OCI-LY3 (cell line): ENCODE measurements around the gene CTAGE1.

Source experiments
- H2AFZ ChIP-seq: fragments of 200-600, 300-600 bp; shearing (Covaris generic); 2 replicates; pipeline ENCODE4 v1.6.0; 2014; ENCODE audit warnings: antibody characterized with exemption, low read depth, low read length
- H3K27ac ChIP-seq: fragments of 200-600, 300-600 bp; sonication (generic); 2 replicates; pipeline ENCODE4 v1.5.1; 2014; ENCODE audit warnings: mild to moderate bottlenecking, low read length, moderate library complexity, mixed read lengths
- H3K27me3 ChIP-seq: fragments of 200-600, 300-600 bp; sonication (generic); 2 replicates; pipeline ENCODE4 v1.6.1; 2014; ENCODE audit warnings: low read depth, low read length, mixed read lengths
- H3K36me3 ChIP-seq: fragments of 200-600, 300-600 bp; sonication (generic); replicated peaks from 2 replicates; pipeline ENCODE3; 2014; ENCODE audit warnings: low read depth, low read length, mixed read lengths
- H3K4me1 ChIP-seq: fragments of 300-600, 200-600 bp; sonication (generic); 2 replicates; pipeline ENCODE4 v1.6.1; 2014; ENCODE audit warnings: low read length, mixed read lengths
- H3K4me2 ChIP-seq: fragments of 200-600, 300-600 bp; sonication (generic); 2 replicates; pipeline ENCODE4 v1.6.1; 2014; ENCODE audit warnings: low read length, mixed read lengths
- H3K4me3 ChIP-seq: fragments of 300-600, 200-600 bp; sonication (generic); 2 replicates; pipeline ENCODE4 v1.5.1; 2014; ENCODE audit warnings: antibody characterized with exemption, mild to moderate bottlenecking, low read length, moderate library complexity
- H3K79me2 ChIP-seq: fragments of 300-600, 200-600 bp; shearing (Covaris generic); 2 replicates; pipeline ENCODE4 v1.6.1; 2014; ENCODE audit warnings: mild to moderate bottlenecking, low read length, mixed read lengths
- H3K9ac ChIP-seq: fragments of 300-600, 200-600 bp; shearing (Covaris generic); 2 replicates; pipeline ENCODE4 v1.6.0; 2014; ENCODE audit warnings: mild to moderate bottlenecking, low read length, moderate library complexity
- H3K9me3 ChIP-seq: fragments of 200-600, 300-600 bp; shearing (Covaris generic); 2 replicates; pipeline ENCODE4 v1.6.1; 2014; ENCODE audit warnings: low read length, mixed read lengths; ENCODE audit not compliant: insufficient read depth
- H4K20me1 ChIP-seq: fragments of 200-600, 300-600 bp; sonication (generic); 2 replicates; pipeline ENCODE4 v1.6.1; 2016; ENCODE audit warnings: low read length, mixed read lengths; ENCODE audit not compliant: insufficient read depth
- CTCF ChIP-seq: fragments of 200-600, 300-600 bp; sonication (generic); IDR thresholded peaks from 2 replicates; pipeline ENCODE4 v1.5.1; 2014; ENCODE audit warnings: antibody characterized with exemption, low read length, low read depth
- EZH2phosphoT487 ChIP-seq: fragments of 200-600 bp; shearing (Covaris generic); IDR thresholded peaks from 2 replicates; pipeline ENCODE4 v1.6.1; 2018; ENCODE audit warnings: antibody characterized with exemption, mixed run types, low read depth

CTAGE1 gene, protein sequence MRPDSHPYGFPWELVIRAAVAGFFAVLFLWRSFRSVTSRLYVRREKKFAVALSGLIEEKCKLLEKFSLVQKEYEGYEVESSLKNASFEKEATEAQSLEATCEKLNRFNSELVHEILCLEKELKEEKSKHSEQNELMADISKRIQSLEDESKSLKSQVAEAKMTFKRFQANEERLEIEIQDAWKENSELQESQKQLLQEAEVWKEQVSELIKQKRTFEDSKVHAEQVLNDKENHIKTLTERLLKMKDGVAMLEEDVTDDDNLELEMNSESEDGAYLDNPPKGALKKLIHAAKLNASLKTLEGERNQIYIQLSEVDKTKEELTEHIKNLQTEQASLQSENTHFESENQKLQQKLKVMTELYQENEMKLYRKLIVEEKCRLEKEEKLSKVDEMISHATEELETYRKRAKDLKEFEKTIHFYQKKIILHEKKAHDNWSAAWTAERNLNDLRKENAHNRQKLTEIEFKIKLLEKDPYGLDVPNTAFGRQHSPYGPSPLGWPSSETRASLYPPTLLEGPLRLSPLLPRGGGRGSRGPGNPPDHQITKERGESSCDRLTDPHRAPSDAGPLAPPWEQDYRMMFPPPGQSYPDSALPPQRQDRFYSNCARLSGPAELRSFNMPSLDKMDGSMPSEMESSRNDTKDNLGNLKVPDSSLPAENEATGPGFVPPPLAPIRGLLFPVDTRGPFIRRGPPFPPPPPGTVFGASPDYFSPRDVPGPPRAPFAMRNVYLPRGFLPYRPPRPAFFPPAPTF

DNA sequence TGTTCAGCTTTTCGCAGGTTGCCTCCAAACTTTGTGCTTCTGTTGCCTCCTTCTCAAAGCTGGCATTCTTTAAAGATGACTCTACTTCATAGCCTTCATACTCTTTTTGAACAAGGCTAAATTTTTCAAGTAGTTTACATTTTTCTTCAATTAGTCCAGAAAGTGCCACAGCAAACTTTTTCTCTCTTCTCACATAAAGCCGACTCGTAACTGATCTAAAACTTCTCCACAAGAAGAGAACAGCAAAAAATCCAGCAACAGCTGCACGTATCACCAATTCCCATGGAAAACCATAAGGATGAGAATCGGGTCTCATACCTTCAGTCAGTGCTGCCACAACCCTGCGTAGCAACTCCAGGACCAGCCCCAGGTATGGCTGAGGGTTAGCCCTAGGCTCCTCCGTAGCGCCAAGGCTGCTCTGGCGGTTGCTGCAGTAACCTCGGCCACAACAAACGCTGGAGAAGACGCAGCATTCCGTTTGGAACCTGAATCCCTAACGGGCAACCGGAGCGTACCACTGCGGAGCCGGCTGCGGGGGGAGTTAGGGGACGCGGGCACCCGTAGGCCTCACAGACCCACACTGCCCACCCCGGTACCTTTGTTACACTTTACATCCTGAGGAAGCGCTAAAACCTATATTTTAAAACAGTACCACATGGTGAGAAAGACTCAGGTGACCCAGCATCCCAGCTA, at the start of gene CTAGE1:
CTAGE1 (minus strand) TSS at position 420 of the 693 bp plus-strand sequence; CDS start at position 316, 104 bp downstream.
- no peak within 1 kb of the TSS for H3K27ac ChIP-seq
- TF ChIP-seq CTCF: no peak
- TF ChIP-seq EZH2phosphoT487: no peak
- H4K20me1 ChIP-seq: no peaks in the 10 kb centered on the region

GRCh38 chr18:22466608-22467395, 49.1 kb upstream of the CTAGE1 start:
- Histone ChIP-seq H3K9me3 (no peaks in the 10 kb centered on the region), H4K20me1 (no peaks in the 10 kb centered on the region), H3K27me3 (0 out of 2 replicates have a peak, but pooled peaks cover 5% of the 10 kb centered on the region), H3K27ac (no peak overlapping the region), H2AFZ (no peak overlapping the region), H3K4me3 (no peak overlapping the region), H3K79me2 (no peaks in the 10 kb centered on the region), H3K4me2 (no peak overlapping the region), H3K36me3 (no peaks in the 10 kb centered on the region), H3K4me1 (no peaks in the 10 kb centered on the region), H3K9ac (no peak overlapping the region)
- TF ChIP-seq CTCF (no peak), EZH2phosphoT487 (no peak)

More for the DNA sequence above, at the start of gene CTAGE1:
- Histone ChIP-seq H3K4me1 (peaks cover 13% of the 10 kb centered on the region), H3K4me3 (no peak within 1 kb of the TSS), H3K9ac (no peak within 1 kb of the TSS), H3K79me2 (no peaks in the 10 kb centered on the region), H2AFZ (no peak within 1 kb of the TSS), H3K4me2 (peak within 1 kb of the TSS; percentile 14), H3K9me3 (no peaks in the 10 kb centered on the region), H3K36me3 (peaks cover 3% of the 10 kb centered on the region), H3K27me3 (no peaks in the 10 kb centered on the region)

DNA sequence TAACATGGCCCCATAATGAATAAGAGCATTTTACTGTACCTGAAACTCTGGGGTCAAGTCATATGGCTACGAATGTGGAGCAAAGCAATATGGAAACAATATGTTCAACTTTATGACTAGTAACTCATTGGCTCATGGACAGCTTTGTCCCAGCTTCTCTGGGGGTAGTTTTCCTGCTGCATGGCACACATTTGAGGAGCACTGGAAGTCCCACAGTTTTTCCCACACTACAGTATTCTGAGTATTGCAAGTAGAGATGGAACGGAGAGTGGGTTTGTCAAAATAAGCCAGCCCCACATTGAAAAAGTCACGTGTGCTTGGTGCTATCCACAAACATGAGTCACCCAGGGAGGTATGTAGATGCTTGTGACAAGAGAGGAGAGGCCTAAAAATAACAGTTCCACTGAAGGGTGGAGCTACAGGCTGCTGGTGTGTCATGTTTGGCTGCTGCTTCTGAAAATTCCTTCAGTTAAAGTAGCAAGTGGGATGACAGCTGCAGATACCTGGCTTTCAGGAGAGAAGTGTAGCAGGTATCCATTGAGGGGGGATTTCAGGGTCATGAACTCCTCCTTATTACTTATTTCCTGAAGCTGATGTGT, 48.2 kb upstream of the CTAGE1 start:
- Histone ChIP-seq H3K27me3 (0 out of 2 replicates have a peak, but pooled peaks cover 5% of the 10 kb centered on the region), H3K36me3 (no peaks in the 10 kb centered on the region), H3K4me3 (no peak overlapping the region), H3K9ac (no peak overlapping the region), H3K4me2 (no peak overlapping the region), H3K27ac (no peak overlapping the region), H2AFZ (no peak overlapping the region), H3K9me3 (no peaks in the 10 kb centered on the region), H3K4me1 (no peaks in the 10 kb centered on the region), H4K20me1 (no peaks in the 10 kb centered on the region), H3K79me2 (no peaks in the 10 kb centered on the region)
- TF ChIP-seq EZH2phosphoT487 (no peak), CTCF (no peak)
